Coronary artery (tissue), 2 donors: ENCODE data around the gene ZNF91.
A peak's percentile ranks its signal among the peaks of the same experiment; 100 is the strongest.
"Not testable (repeated sequence)": the region's sequence is repeated elsewhere in the genome, so short reads cannot be mapped to it uniquely, and the experiment has no call there.

Experiments
- DNase-seq: peaks from one replicate; pipeline ENCODE4 v3.0.0-alpha.2; 2017; ENCODE audit warnings: low spot score
- H3K27ac ChIP-seq, 2 donors: fragments of 200-600 bp; sonication (generic); one replicate each; pipeline ENCODE4 v1.5.1; 2016 to 2019
- H3K4me3 ChIP-seq: fragments of 200-600 bp; sonication (generic); 2 replicates; pipeline ENCODE4 v1.5.1; 2016; ENCODE audit warnings: mild to moderate bottlenecking, moderate library complexity
- TF ChIP-seq, protein P1 (sequence below): fragments of 200-600 bp; sonication (generic); IDR thresholded peaks from one replicate; pipeline ENCODE4 v1.5.1; 2019; ENCODE audit warnings: antibody characterized with exemption

ZNF91 gene

DNA sequence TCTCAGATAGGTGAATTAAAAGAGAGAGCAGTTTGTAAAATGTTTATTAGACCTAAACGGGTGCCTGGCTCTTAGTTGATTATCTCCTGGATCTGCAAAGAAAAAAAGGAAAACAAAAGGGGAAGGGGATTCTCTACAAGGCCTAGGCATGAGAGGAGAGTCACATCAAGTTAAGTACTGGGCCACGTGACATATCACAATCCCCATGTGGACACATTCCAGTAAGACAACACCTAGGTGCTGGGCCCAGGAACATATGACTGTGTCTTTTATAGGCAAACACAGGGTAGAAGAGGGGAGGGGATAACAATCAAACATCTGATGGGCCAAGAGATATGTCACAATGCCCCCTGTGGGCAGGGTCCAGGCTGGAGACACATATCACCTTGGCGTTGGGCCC lies 4.2 kb upstream of the ZNF91 start:
- DNase-seq = no peak
- H3K27ac ChIP-seq = no peak overlapping the region
- no peak overlapping the region for H3K4me3 ChIP-seq
- TF ChIP-seq, protein P1, sequence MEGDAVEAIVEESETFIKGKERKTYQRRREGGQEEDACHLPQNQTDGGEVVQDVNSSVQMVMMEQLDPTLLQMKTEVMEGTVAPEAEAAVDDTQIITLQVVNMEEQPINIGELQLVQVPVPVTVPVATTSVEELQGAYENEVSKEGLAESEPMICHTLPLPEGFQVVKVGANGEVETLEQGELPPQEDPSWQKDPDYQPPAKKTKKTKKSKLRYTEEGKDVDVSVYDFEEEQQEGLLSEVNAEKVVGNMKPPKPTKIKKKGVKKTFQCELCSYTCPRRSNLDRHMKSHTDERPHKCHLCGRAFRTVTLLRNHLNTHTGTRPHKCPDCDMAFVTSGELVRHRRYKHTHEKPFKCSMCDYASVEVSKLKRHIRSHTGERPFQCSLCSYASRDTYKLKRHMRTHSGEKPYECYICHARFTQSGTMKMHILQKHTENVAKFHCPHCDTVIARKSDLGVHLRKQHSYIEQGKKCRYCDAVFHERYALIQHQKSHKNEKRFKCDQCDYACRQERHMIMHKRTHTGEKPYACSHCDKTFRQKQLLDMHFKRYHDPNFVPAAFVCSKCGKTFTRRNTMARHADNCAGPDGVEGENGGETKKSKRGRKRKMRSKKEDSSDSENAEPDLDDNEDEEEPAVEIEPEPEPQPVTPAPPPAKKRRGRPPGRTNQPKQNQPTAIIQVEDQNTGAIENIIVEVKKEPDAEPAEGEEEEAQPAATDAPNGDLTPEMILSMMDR = no peak

DNA sequence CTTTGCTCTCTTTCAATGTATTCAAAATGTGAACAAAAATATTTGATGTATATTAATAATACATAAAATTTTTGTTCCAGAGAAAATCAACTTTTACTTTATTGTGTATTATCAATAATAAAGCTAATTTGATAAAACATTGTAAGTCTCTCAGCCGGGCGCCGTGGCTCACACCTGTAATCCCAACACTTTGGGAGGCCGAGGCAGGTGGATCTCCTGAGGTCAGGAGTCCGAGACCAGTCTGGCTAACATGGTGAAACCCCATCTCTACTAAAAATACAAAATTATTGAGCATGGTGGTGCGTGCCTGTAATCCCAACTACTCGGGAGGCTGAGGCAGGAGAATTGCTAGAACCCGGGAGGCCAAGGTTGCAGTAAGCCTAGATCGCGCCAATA lies 449 bp upstream of the ZNF91 start:
- Histone ChIP-seq H3K4me3 (peak overlapping the region; percentile 81), H3K27ac (peak overlapping the region; percentile 73 to 95)
- not testable (repeated sequence) for DNase-seq

- no peak for DNase-seq
- H3K4me3 ChIP-seq = peak overlapping the region; percentile 81
- TF ChIP-seq, protein P1 = no peak
- H3K27ac ChIP-seq = peak overlapping the region; percentile 95
These were observed 760 bp downstream of the ZNF91 start for GRCh38 chr19:23394511-23394910.

GRCh38 chr19:23393121-23393520 lies 2.1 kb downstream of the ZNF91 start:
- DNase-seq = no peak
- Histone ChIP-seq H3K4me3 (peak overlapping the region; percentile 81), H3K27ac (no peak overlapping the region)
- TF ChIP-seq, protein P1 = no peak

DNA sequence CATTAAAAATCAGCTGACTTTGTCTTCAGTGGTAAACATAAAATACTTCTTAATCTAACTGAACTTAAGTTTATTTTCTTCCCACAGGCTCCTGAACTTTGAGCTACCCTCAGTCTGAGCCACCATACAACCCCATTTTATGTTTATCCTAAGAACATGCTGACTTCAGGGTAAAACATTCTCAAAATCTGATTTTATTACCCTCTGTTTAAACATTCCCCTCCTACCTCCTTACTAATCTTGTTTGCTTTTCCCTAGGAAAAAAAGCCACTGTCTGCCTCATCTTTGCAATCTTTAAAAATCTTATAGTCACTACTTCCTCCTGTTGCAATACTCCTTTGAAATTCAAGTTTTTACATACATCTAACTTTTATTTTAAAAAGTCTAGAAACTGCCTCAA lies 4.0 kb downstream of the ZNF91 start:
- H3K27ac ChIP-seq = no peak overlapping the region
- DNase-seq = no peak
- TF ChIP-seq, protein P1 = no peak
- H3K4me3 ChIP-seq = no peak overlapping the region

- no peak overlapping the region for H3K4me3 ChIP-seq
- H3K27ac ChIP-seq = no peak overlapping the region
- TF ChIP-seq, protein P1 = no peak
- no peak for DNase-seq
These were observed 9.9 kb downstream of the ZNF91 start for GRCh38 chr19:23385404-23385803.

DNA sequence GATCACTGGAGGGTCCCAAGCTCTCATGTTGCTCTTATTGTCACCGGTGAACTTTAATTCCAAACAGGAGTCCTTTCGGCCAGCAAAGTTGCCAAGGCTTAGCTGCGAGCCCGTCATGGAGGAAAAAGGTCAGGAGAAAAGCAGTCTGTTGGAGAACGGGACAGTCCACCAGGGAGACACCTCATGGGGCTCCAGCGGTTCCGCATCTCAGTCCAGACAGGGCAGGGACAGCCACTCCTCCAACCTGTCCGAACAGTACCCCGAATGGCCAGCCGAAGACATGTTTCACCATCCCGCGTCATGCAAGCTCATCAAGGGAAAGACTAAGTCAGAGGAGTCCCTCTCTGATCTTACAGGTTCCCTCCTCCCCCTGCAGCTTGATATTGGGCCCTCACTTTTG lies 10.4 kb downstream of the ZNF91 start:
- no peak overlapping the region for H3K27ac ChIP-seq
- DNase-seq = no peak
- TF ChIP-seq, protein P1 = no peak
- H3K4me3 ChIP-seq = no peak overlapping the region

DNA sequence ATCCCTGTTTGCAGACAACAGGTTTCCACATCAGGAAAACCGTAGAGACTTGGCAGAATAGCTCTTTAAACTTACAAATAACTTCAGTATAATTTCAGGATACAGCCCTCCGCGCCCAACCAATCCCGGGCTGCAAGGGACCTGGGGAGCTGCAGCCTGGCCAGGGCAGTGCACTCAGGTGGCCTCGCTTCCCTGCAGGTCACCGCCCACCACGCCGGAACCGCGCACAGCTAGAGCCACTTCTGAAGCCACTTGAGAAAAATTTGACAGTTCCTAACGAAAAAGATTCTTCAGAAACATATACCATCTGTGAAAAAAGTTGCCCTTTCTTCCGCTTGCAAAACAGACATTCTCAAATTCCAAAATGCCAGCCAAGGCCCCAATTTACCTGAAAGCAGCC lies 11.1 kb downstream of the ZNF91 start:
- no peak for DNase-seq
- Histone ChIP-seq H3K27ac (no peak overlapping the region), H3K4me3 (no peak overlapping the region)
- TF ChIP-seq, protein P1 = no peak
